K562 (cell line): ENCODE data around the gene C19orf12. TPM values are rescaled to one million over a fixed set of nuclear protein-coding genes. Genes with fewer than 3 reads are reported as not detected.

Experiments
- BRD9 ChIP-seq: fragments of 450-650 bp; IDR thresholded peaks from 2 replicates; pipeline ENCODE4 v1.6.1; 2018; ENCODE audit warnings: low read depth; ENCODE audit not compliant: partially characterized antibody
- CBX5 ChIP-seq: IDR thresholded peaks from 2 replicates; pipeline ENCODE4 v1.6.1; 2014; ENCODE audit warnings: low read depth, borderline replicate concordance
- COPS2 ChIP-seq: fragments of 450-650 bp; conservative IDR thresholded peaks from 2 replicates; pipeline ENCODE4 v1.6.1; 2016; ENCODE audit warnings: mild to moderate bottlenecking, moderate library complexity
- ESRRA ChIP-seq: fragments of 450-650 bp; IDR thresholded peaks from 2 replicates; pipeline ENCODE4 v1.6.1; 2014; ENCODE audit warnings: low read depth, mild to moderate bottlenecking, moderate library complexity, borderline replicate concordance
- NR2C1 ChIP-seq, 2 experiments: fragments of 450-650 bp; IDR thresholded peaks; 2 replicates each; pipeline ENCODE4 v1.6.1; 2017; ENCODE audit warnings: mild to moderate bottlenecking in 2 of 2, antibody characterized with exemption in 1 of 2, inconsistent platforms in 1 of 2, missing compliant biosample characterization in 1 of 2, missing genetic modification characterization in 1 of 2
- RERE ChIP-seq: sonication (generic); formaldehyde crosslinking; IDR thresholded peaks from 2 replicates; pipeline ENCODE4 v1.8.0; 2023; ENCODE audit warnings: missing genetic modification reagents, mild to moderate bottlenecking, borderline replicate concordance
- RNF2 ChIP-seq: sonication (generic); IDR thresholded peaks from 2 replicates; pipeline ENCODE4 v1.6.1; 2016
- SAFB2 ChIP-seq: fragments of 200-400 bp; formaldehyde crosslinking; IDR thresholded peaks from 2 replicates; pipeline ENCODE4 v1.6.1; 2018; ENCODE audit warnings: borderline replicate concordance, low read length, low read depth, moderate library complexity; ENCODE audit not compliant: severe bottlenecking
- TRIM24 ChIP-seq, 2 experiments: fragments of 450-650 bp; IDR thresholded peaks; 2 replicates each; pipeline ENCODE4 v1.6.1; 2016
- polyA plus RNA-seq, 8 experiments: library from polyadenylated mRNA; depleted of rRNA in 4 of 8; stranded (reverse) in 5 of 8; unstranded in 3 of 8; fragments of >200 nt; fragmentation: Nextera tagmentation in 2 of 8; fragmentation: Illumina TruSeq in 1 of 8; extraction: Ambion mirVana in 2 of 8; extraction: Trizol in 1 of 8; gene quantifications; 2 replicates each; pipeline versions ENCODE4 v1.2.1 to v1.2.3, GENCODE V29; 2011 to 2014; ENCODE audit warnings: inconsistent platforms in 1 of 8, missing spikeins in 1 of 8
- total RNA-seq, 7 experiments: library from RNA; depleted of rRNA in 6 of 7; stranded (reverse); fragments of >200 nt in 6 of 7; fragmentation: Illumina TruSeq in 2 of 7; extraction: Trizol in 2 of 7; gene quantifications; 2 replicates each; pipeline versions ENCODE4 v1.2.1 to v1.2.3, GENCODE V29; 2011 to 2021; ENCODE audit warnings: low replicate concordance in 1 of 7
- TF ChIP-seq, protein P1 (sequence below): fragments of 450-650 bp; IDR thresholded peaks from 2 replicates; pipeline ENCODE4 v1.6.1; 2016; ENCODE audit warnings: missing biosample characterization, missing genetic modification characterization
- TF ChIP-seq, protein P2 (sequence below): conservative IDR thresholded peaks from 2 replicates; pipeline ENCODE4 v1.6.1; 2011; ENCODE audit warnings: low read depth, mild to moderate bottlenecking, low read length; ENCODE audit not compliant: control insufficient read depth
- TF ChIP-seq, protein P3 (sequence below): IDR thresholded peaks from 2 replicates; pipeline ENCODE4 v1.6.1; 2011; ENCODE audit not compliant: insufficient read length; ENCODE audit errors: extremely low read depth
- TF ChIP-seq, protein P4 (sequence below), 2 experiments: IDR thresholded peaks in 1 of 2; conservative IDR thresholded peaks in 1 of 2; 2 replicates each; pipeline ENCODE4 v1.6.1; 2016; ENCODE audit warnings: low read depth in 2 of 2, mild to moderate bottlenecking in 1 of 2, missing compliant biosample characterization in 1 of 2, missing genetic modification characterization in 1 of 2, moderate library complexity in 1 of 2

C19orf12 gene
- total and polyA plus RNA-seq, 9 of the 15 experiments (the other 6 are each of a cell fraction or from before 2014, with no cell fraction given): 1.9 to 14.5 (median 10.2) TPM

DNA sequence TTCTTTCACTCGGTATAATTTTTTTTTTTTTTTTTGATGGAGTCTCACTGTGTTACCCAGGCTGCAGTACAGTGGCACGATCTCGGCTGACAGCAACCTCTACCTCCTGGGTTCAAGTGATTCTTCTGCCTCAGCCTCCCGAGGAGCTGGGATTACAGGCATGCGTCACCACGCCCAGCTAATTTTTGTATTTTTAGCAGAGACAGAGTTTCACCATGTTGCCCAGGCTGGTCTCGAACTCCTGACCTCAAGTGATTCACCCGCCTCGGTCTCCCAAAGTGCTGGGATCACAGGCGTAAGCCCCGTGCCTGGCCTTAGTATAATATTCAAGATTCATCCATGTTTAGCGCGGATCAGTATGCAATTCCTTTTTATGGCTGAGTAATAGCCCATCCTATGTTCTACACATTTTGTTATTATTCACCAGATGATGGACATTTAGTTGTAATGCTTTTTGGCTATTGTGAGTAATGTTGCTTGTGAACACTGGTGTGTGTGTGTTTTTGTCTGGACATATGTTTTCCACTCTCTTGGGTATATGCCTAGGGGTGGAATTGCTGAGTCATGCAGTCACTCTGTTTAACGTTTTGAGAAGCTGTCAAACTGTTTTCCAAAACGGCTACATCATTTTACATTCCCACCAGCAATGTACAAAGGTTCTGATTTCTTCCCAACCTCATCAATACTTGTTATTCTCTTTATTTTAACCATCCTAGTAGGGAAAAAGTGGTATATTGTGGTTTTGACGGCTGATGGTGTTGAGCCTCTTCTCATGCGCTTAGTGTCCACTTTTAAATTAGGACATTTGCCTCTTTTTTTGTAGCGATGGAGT, 26.9 kb downstream of the C19orf12 start (continued):
- TF ChIP-seq CBX5 (no peak), RNF2 (no peak), SAFB2 (no peak), NR2C1 (IDR thresholded peaks at IDR 0.05) (peak; percentile 35; the same call in 1 of the 2 replicates), NR2C1 (tag; IDR thresholded peaks at IDR 0.05) (peak; percentile 60; the same call in 1 of the 2 replicates), TRIM24 (IDR thresholded peaks at IDR 0.05) (peak; percentile 53 to 62; a peak in 3 of 4 replicates), BRD9 (no peak), RERE (no peak), COPS2 (no peak), ESRRA (no peak)
- TF ChIP-seq, protein P1, sequence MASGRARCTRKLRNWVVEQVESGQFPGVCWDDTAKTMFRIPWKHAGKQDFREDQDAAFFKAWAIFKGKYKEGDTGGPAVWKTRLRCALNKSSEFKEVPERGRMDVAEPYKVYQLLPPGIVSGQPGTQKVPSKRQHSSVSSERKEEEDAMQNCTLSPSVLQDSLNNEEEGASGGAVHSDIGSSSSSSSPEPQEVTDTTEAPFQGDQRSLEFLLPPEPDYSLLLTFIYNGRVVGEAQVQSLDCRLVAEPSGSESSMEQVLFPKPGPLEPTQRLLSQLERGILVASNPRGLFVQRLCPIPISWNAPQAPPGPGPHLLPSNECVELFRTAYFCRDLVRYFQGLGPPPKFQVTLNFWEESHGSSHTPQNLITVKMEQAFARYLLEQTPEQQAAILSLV: 0 out of 2 replicates have a peak, but pooled peaks have one; percentile 8
- TF ChIP-seq, protein P2, sequence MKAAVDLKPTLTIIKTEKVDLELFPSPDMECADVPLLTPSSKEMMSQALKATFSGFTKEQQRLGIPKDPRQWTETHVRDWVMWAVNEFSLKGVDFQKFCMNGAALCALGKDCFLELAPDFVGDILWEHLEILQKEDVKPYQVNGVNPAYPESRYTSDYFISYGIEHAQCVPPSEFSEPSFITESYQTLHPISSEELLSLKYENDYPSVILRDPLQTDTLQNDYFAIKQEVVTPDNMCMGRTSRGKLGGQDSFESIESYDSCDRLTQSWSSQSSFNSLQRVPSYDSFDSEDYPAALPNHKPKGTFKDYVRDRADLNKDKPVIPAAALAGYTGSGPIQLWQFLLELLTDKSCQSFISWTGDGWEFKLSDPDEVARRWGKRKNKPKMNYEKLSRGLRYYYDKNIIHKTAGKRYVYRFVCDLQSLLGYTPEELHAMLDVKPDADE: no peak
- TF ChIP-seq, protein P3, sequence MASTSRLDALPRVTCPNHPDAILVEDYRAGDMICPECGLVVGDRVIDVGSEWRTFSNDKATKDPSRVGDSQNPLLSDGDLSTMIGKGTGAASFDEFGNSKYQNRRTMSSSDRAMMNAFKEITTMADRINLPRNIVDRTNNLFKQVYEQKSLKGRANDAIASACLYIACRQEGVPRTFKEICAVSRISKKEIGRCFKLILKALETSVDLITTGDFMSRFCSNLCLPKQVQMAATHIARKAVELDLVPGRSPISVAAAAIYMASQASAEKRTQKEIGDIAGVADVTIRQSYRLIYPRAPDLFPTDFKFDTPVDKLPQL: no peak
- TF ChIP-seq, protein P4, sequence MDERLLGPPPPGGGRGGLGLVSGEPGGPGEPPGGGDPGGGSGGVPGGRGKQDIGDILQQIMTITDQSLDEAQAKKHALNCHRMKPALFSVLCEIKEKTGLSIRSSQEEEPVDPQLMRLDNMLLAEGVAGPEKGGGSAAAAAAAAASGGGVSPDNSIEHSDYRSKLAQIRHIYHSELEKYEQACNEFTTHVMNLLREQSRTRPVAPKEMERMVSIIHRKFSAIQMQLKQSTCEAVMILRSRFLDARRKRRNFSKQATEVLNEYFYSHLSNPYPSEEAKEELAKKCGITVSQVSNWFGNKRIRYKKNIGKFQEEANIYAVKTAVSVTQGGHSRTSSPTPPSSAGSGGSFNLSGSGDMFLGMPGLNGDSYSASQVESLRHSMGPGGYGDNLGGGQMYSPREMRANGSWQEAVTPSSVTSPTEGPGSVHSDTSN (CRISPR knock-in tag; IDR thresholded peaks at IDR 0.05; ENCODE audit: low read depth): no peak
- TF ChIP-seq, protein P4 (tag; conservative IDR thresholded peaks at IDR 0.05; ENCODE audit: low read depth): peak; percentile 72
